ENCODE results near the gene MAGI1.

MAGI1 gene

DNA sequence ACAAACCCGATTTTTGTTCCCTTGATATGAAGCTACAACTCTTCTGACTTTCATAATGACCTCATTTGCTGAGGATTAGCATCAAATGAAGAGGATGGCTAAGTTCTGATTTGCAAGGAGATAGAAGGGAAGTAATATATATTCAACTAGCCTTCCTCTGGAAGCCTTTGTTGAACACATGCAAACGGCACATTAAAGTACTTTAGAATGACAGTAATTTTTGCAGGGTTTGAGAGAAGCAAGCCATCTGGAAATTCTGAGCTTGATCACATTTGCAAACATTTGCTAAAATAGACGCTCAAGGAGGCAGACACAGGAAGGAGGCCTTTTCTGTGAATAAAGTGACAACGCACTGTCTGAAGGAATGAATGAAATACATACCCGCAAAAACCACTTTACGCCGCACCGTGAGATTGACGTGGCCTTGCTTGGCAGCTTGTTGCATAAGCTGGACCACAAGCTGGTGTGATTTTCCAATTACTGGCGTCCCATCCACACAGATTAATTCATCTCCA is 657.2 kb downstream of the MAGI1 start:
- no peak for DNase-seq

DNA sequence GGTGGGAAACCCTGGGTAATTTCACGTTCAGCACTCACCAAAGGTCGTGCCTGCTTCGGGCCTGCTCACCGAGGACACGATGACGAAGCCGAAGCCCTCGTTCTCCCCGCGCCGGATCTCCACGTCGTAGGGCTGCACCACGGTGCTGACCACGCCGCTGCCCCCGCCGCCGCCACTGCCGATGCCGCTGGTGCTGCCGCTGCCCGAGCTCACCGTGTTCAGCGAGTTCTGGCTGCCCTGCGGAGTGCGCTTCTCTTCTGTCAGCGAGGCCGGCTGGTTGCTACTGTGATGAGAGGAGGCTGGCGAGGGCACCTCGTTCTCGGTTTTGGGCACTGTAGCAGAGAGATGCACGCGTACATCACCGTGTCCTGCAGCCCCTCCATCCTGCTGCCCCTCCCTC is 659.5 kb downstream of the MAGI1 start:
- no peak for DNase-seq

DNA sequence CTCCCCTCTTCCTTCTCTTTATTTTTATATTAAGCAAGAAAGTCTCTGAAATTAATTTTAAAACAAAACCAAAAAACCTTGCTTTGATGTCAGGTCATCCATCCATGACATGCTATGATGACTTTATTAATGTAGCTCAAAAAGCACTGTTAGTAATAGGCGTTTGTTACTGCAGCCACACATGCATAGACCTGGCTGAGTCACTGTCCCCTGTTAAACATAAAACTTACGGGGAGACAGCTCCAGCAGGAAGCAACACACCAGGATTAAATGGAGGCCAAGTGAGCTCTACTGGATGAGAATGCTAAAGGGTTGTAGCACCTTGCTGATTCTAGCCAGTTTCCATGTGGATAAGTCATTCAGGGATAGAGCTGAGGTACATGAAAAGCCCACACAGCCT is 661.1 kb downstream of the MAGI1 start:
- DNase-seq: no peak

DNA sequence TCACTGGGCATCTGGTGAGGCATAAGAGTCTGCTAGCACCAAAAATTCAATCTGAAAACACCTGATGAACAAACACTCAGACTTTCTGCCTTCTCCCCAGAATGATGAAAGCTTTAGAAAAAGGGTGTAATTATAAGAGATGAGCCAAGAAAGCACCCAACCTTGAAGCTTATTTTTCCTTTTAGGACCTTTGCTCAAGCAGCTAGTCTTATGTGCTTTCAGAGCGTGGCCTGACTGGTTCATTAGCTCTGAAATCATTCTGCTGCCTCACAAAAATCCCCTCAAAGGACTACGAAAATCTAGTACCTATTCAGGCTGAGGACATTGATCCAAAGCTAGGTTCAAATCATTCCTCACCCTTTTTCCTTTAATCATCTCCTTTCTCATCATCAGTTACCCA is 662.3 kb downstream of the MAGI1 start:
- DNase-seq: no peak

DNA sequence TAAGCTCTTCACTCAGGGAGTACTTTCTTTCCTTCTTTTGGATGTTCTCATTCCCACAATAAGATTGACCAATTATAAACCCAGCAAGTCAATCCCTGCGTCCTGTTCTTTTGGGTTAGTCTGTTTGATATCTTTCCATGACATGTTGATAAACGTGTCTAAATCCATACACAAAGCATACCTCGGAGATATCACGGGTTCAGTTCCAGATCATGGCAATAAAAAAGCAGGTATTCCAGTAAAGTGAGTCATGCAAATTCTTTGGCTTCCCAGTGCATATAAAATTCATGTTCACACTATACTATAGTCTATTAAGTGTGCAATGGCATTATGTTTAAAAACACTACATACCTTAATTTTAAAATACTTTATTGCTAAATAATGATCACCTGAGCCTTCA is 667.7 kb downstream of the MAGI1 start:
- no peak for DNase-seq

DNA sequence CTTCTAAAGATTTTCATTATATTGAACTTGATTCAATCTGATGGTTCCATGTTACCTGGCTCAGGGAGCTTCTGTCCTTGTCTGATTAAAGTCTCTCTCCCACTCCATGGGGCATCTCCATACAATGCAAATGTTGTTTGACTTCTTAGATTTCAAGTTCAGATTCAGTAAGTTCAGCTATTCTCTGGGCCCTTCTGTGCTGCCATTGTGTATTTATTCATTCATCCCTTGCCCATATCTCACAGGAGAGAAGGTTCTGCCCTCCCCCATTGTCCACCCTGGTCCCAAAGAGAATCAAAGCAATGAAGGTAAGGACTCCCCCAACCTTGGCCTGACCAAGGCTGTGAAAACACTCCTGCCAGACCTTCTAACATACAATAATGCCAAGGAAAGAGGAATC is 669.9 kb downstream of the MAGI1 start:
- DNase-seq: no peak

DNA sequence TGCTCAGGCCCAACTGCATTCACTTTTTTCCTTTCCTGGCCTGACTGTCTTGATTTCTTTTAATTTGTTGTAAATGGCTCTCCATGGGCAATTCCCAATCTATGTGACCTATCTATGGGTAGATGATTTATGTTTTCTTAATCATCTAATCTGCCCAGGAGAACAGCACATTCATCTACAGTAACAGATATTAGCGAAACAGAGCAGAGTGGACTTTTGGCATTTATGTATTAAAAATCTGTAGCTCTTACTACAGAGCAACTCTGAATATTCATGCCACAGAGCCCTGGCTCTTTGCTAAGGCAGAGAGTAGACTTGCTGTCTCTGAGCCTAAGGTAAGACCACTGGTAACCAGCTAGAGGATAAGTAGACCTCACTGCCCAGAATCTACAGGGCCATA is 676.0 kb downstream of the MAGI1 start:
- DNase-seq: no peak

DNA sequence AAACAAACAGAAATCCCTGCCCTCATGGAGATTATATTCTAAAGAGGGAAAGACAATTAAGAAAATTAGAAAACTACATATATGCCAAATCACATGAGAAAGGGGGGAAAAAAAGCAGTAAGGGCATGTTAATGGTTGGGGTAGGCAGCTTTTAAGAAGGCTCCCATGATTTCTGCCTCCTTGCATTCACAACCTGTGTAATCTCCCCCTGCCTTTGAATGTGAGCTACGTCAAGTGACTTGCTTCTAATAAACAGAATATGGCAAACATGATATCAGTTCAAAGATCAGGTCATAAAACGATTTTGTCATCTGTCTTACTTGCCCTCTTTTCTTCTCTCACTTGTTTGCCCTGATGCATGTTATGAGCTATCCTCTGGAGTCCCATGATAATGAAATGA is 677.3 kb downstream of the MAGI1 start:
- DNase-seq: no peak

DNA sequence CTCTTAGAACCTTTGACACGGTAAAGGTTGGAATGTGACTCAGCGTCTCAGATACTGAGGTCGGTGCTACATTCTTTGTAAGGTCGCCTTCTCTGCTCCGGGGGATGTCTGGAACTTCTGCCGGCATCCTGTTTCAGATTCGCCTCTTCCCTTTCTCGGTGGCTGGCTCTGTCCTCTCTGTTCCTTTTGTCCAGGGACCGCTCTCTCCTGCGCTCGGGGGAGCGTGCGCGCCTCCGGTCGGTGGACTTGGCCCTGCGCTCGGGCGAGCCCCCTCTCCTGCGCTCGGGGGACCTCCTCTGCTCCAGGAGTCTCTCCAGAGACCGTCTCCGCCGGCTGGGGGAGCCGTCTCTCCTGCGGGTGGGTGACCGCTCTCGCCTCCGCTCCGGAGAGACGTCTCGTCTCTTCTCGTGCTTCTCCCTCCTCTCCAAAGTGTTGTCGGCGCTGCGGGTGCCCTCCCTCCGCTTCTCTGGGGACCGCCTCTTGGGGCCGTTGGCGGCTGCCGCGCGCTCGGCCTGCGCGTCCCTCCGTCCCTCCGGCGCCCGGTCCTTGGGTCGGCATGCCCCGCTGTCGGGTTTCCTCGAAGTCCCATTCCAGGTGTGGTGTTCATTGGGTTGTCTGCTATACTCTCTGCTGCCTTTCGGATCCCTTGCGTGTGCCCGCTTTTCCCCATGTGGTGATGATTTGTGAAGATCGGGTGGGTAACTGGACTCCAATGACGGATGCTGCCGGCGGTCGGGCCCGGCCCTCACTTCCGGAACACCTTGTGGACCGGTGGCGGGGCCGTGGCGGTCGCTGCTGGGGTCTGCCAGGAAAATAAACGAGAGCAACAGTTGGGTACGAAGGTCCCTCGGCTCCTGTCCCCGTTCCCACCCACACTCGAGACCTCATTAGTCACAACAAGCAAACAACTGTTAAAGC is 682.1 kb downstream of the MAGI1 start:
- DNase-seq: no peak

DNA sequence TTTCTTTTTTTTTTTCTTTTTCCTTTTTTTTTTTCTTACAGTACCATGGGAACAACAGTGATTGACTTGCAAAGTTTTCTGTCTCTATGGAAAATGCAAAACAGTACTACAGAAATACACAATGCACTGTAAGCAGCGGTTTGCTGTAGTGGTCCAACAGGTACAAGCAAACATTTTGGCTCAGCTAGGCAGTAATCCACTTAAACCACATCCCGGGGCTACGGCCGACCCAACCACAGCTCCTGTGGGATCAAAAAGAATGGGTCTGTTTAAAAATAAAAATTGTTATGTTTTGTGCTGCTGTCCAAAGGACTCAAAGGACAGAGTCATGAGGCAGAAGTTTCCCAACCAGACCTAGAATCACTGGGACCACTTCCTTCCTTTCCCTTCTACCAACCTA is 683.8 kb downstream of the MAGI1 start:
- DNase-seq: no peak

DNA sequence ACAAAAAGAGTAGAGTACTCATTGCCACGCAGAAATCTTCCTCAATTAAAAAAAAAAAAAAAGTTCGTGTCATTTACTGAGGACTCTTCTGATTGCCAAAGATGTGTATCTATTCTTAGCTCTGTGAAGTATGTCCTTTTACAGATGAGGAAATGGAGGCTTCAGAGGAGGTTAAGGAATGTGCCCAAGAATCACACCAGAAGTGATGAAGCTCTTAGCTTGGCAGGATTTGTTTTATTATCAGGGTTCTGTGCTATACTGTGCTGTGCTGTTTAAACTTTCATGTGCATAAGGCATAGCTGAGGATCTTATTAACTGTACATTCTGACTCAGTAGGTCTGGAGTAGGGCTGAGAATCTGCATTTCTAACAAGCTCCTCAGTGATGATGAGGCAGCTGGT is 685.8 kb downstream of the MAGI1 start:
- DNase-seq: no peak

DNA sequence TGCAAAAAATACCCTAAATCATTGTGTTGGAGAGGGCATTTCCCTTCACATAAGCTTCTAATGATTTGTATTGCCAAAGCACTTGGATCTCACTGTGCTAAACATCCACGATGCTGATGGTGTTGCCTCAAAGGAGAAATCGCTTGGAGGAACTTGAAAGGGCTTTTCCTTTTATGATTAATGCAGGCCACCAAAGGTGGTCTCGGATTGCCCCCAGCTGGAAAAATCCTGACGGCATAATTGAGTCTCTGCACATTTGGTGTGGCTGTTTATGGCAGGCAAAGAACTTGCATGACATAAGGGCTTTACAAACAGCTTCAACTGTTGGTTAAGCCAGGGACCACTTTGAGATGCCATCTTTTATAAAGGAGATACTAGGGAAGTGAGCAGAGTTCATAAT is 687.0 kb downstream of the MAGI1 start:
- no peak for DNase-seq

DNA sequence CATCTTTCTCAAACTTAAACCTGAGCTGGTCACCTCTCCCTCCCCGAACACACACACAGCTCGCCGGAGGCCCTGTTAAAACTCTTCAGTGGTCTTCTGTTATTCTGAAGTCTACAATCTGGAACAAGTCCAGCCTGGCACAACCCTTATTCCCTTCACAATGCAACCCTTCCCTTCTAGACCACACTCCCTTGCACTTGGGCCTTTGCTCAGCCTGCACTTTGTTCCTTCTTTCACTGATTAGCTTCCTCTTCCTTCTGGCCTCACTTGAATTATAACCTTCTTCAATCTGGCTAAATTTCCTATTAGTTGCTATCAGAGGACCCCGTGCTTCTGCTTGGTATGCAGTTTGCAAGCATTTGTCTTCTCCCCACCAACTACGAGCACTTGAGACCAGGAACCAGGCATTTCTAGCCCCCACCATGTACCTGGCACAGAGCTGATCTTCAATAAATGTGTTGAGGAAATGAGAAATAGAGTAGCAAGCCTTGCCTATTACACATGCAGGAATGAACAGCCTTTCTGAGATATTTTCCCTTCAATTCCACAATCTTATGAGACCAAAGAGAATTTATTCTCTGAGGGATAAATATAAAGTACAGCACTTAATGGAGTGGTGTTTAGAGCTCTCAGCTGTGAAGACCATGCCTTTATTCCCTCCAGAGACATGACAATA is 687.8 kb downstream of the MAGI1 start:
- DNase-seq: no peak

DNA sequence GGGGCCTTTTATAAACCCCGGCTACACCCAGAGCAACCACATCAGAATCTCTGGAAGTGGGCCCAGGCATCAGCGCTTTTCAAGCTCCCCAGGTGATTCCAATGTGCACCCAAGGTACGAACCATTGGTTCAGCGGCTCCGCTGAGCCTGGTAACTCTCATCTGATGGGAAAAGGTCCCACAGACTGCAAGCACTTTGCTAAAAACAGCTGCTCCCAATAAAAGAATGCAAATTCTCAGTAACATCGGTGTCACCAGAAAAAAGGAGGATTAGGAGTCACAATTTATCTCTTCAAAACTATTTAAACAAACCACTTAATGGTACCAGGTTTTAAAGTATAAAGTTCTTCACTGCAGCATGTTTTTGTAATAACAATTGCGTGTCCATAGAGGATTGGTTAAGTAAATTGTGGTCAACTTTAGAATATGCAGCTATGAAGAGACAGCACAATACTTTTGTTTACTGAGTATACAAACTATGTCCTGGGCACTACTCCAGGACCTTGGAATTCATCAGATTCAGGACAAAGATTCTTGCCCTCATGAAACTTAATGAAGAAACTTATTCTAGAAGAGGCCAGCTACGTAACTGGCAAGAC is 690.2 kb downstream of the MAGI1 start:
- no peak for DNase-seq

DNA sequence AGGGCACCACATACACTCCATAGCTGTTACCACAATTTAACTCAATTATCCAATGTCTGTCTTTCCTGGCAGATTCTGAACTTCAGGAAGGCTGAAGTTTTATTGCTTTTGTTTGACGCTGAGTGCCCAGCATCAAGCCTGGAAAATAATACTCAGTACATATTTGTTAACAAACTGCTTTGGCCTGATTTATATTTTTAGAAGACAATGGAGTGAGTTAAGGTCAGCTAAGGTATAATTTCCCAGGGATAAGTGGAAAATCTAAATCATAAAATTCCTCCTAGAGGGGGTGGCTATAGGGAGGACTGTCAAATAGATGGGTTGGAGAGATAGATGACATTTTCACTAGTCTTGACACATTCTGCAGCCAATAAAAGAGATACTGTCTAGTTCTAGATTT is 691.6 kb downstream of the MAGI1 start:
- no peak for DNase-seq

DNA sequence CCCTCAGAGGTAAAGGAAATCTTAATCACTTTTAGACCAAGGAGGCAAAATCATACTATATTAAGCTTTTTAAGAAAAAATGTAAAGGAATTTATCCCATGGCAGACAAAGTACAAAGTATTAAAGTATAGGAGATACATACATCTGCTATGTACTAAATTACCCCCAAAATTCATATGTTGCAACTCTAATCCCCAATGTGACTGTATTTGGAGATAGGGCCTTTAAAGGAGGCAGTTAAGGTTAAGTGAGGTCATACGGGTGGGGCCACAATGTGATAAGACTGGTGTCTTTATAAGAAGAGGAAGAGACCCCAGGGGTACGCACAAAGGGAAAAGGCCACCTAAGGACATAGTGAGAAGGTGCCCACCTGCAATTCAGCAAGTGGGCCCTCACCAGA is 693.9 kb downstream of the MAGI1 start:
- no peak for DNase-seq

DNA sequence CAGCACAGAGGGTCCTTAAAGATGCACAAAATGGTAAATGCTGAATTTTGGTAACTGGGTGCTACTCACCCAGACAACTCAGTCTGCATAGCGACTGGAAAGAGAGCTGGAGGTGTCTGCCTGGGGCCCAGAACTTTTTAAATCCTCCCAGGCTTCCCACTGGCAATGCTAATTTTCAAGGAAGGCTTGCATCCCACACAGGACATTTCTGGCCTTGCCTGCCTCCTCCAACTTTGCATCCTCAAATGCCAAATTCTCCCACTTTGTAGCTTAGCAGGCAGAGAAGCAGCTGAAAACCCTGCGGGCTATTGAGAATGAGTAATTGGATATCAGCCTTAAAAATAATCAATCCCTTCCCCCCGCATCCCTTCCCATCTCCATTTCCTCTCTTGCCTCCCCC is 694.3 kb downstream of the MAGI1 start:
- no peak for DNase-seq

DNA sequence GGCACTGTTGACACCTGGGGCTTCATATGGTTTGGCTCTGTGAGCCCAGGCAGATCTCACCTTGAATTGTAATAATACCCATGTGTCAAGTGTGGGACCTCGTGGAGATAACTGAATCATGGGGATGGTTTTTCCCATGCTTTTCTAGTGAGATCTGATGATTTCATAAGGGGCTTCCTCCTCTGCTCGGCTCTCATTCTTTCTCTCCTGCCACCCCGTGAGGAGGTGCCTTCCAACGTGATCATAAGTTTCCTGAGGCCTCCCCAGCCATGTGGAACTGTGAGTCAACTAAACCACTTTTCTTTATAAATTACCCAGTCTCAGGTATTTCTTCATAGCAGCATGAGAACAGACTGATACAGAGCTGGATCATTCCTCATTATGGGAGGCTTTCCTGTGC is 695.0 kb downstream of the MAGI1 start:
- DNase-seq: no peak

DNA sequence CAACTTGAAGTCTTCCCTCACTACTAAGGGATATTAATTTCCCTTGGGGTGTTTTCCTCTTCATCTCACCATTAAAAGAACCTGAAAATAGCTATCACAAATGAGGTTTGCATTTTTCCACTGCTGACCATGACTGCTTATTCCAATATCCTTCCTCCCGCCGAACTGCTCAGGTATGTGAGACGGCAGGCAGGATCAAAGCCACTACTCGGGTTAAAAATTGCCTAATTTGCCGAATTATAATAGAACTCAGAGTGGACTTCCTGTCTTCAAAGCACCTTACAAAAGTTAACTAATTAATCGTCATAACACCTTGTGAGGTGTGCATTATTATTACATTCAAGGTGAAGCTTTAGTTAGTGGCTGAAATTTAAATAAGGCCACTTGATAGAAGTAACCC is 695.7 kb downstream of the MAGI1 start:
- DNase-seq: no peak

DNA sequence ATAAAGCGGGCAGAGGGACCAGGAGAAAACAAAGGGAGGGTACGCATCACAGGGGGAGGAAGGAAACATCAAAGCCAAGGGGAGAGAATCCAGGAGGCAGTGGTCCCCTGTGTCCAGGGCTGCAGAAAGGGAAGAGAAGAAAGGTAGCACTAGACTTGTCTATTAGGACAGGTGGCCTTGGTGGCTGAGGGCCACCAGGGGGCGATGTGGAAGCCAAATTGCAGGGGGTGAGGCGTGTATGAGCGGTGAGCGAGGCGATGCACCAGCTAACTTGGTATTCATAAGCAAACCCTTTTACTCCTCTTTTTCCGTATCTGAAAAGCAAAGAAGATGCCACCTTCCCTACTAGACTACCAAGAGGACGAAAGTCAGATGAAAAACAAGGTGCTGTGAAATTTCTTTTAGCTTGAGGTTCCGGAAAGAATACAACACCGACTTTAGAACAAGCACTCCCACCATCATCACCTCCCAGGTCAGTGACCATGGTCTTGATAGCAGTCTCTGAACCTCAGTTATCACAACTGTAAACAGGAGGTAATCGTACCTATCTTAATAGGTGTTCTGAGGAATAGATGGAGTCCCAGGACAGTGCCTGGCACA is 696.5 kb downstream of the MAGI1 start:
- no peak for DNase-seq

DNA sequence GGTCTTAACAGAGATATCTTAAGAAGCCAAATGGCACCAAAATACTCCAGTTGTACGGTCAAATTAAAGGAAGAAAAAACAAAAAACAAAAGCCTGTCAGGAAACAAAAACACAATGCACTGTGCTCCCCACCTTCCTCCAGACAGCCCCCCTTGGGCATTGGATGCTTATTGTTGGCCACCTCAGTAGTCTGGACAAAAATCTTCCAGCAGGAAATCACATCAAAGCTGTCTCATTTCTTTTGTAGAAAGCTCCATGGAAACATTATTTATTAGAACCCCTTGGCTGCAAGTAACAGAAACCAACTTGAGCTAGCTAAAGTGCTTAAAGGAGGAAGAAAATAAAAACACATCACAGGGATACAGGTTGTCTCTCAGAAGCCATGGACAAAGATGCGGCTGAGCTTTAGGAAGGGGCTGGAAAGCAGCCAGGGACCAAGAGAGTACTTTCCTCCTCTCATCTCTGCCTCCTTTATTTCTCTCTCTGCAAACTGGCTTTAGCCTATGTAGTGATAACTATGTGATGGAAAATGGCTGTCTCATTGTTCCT is 699.5 kb downstream of the MAGI1 start:
- no peak for DNase-seq

DNA sequence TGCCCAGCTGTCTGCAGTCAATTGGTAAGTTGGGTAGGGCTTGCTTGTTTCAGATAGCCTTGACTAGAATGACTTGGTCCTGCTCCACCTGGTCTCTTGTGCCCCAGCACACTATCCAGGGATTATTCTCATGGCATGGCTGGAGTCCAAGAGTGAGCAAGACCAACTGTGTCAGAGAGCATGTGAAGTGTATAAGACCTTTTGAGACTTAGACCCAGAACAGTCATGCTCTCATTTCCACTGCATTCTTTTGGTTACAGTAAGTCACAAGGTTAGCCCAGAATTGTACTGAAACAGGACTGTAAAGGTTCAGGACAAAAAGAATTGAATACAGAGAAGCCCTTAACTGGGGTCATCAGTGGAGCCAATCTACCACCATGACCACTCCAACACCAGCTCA is 700.1 kb downstream of the MAGI1 start:
- DNase-seq: no peak

DNA sequence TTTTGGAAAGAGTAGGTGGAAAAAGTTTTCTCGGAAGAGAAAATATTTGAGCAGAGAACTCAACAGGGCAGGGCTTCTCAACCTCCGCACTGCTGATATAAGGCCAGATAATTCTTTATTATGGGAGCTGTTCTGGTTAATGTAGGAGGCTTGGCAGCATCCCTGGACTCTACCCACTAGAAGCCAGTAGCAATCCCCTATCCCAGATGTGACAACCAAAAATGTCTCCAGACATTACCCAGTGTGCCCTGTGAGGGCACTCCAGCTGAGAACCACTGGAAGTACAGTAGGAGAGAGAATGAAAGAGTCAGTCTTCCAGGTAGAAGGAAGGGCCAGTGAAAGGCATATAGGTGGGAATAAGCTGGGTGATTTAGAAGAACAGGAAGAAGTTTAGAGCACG is 703.1 kb downstream of the MAGI1 start:
- DNase-seq: no peak

All from cortex of kidney (tissue), 1 donor.